Lower leg skin (tissue), 3 donors: Measurements from ENCODE around the gene CSF3R.

Source experiments
- CTCF ChIP-seq, 3 donors: fragments of 450-650 bp; IDR thresholded peaks; one replicate each; pipeline ENCODE4 v1.5.1; 2016; ENCODE audit warnings: antibody characterized with exemption in 3 of 3, mild to moderate bottlenecking in 3 of 3, moderate library complexity in 2 of 3
- POLR2A ChIP-seq, 2 donors: fragments of 450-650 bp; IDR thresholded peaks; one replicate each; pipeline ENCODE4 v1.6.1; 2016 to 2017; ENCODE audit warnings: antibody characterized with exemption in 2 of 2, mild to moderate bottlenecking in 1 of 2, moderate library complexity in 1 of 2

- TF ChIP-seq CTCF (IDR thresholded peaks at IDR 0.05) (no peak), POLR2A (IDR thresholded peaks at IDR 0.05) (no peak)
These were observed 37.3 kb upstream of the CSF3R start for GRCh38 chr1:36520056-36520455.
